Forelimb muscle (tissue), 1 donor: Measurements from ENCODE around the gene CTIF. TPM values are rescaled to one million over a fixed set of nuclear protein-coding genes. Genes with fewer than 3 reads are reported as not detected.

Source experiments
- DNase-seq: peaks from one replicate; pipeline ENCODE4 v3.0.0-alpha.2; 2013; ENCODE audit warnings: low read depth
- polyA plus RNA-seq: library from polyadenylated mRNA; unstranded; fragments of 120-200 nt; gene quantifications from one replicate; pipeline ENCODE4 v1.2.1, GENCODE V29; 2013; ENCODE audit not compliant: insufficient read length

The CTIF gene
- polyA plus RNA-seq, 1 donor: 35.6 TPM

GRCh38 chr18:48885266-48885923 is 346.6 kb downstream of the CTIF start:
- no peak for DNase-seq

GRCh38 chr18:48885924-48886400 is 347.1 kb downstream of the CTIF start:
- no peak for DNase-seq

- DNase-seq: no peak
Measured at GRCh38 chr18:48886520-48887293, 347.9 kb downstream of the CTIF start.

- no peak for DNase-seq
Measured at GRCh38 chr18:48887294-48887904, 348.6 kb downstream of the CTIF start.

GRCh38 chr18:48887905-48888772 is 349.3 kb downstream of the CTIF start:
- no peak for DNase-seq

GRCh38 chr18:48888773-48889080 is 349.9 kb downstream of the CTIF start:
- no peak for DNase-seq

GRCh38 chr18:48889115-48889941 is 350.5 kb downstream of the CTIF start:
- DNase-seq: no peak

GRCh38 chr18:48889981-48890762 is 351.3 kb downstream of the CTIF start:
- DNase-seq: no peak

GRCh38 chr18:48891721-48892120 is 352.9 kb downstream of the CTIF start:
- DNase-seq: no peak

GRCh38 chr18:48892146-48892855 is 353.5 kb downstream of the CTIF start:
- DNase-seq: no peak

GRCh38 chr18:48893061-48893607 is 354.3 kb downstream of the CTIF start:
- DNase-seq: no peak

- DNase-seq: no peak
Measured at GRCh38 chr18:48893608-48894600, 355.1 kb downstream of the CTIF start.

- no peak for DNase-seq
Measured at GRCh38 chr18:48894799-48895346, 356.0 kb downstream of the CTIF start.

- DNase-seq: no peak
Measured at GRCh38 chr18:48896326-48896874, 357.6 kb downstream of the CTIF start.

GRCh38 chr18:48896875-48897511 is 358.2 kb downstream of the CTIF start:
- DNase-seq: no peak

- DNase-seq: no peak
Measured at GRCh38 chr18:48897531-48897930, 358.7 kb downstream of the CTIF start.

- no peak for DNase-seq
Measured at GRCh38 chr18:48898521-48898920, 359.7 kb downstream of the CTIF start.
